Prostate gland (tissue), 2 donors: ENCODE measurements around the gene WDFY2.

Experiments used
- CTCF ChIP-seq, 4 experiments: fragments of 200-600 bp in 2 of 4; fragments of 450-650 bp in 2 of 4; sonication (generic) in 2 of 4; IDR thresholded peaks; 1 replicate in 3 of 4; 2 replicates in 1 of 4; pipeline ENCODE4 v1.5.1; 2016 to 2019; ENCODE audit warnings: antibody characterized with exemption in 4 of 4, mild to moderate bottlenecking in 2 of 4, moderate library complexity in 2 of 4
- POLR2A ChIP-seq: fragments of 450-650 bp; IDR thresholded peaks from one replicate; pipeline ENCODE4 v1.6.1; 2016; ENCODE audit warnings: antibody characterized with exemption, mild to moderate bottlenecking

GRCh38 chr13:51605698-51606097 is 21.4 kb downstream of the WDFY2 start:
- TF ChIP-seq CTCF (IDR thresholded peaks at IDR 0.05) (no peak), POLR2A (no peak)
